BLaER1 (cell line): ENCODE results near the gene FERD3L.
A peak's percentile ranks its signal among the peaks of the same experiment; 100 is the strongest.

ENCODE experiments used
- H3K27ac ChIP-seq: shearing (Covaris generic); formaldehyde crosslinking; 2 replicates; pipeline ENCODE4 v1.8.1; 2022
- H3K27me3 ChIP-seq: shearing (Covaris generic); formaldehyde crosslinking; 2 replicates; pipeline ENCODE4 v1.8.1; 2022
- H3K36me3 ChIP-seq: shearing (Covaris generic); formaldehyde crosslinking; 2 replicates; pipeline ENCODE4 v1.8.1; 2022
- H3K4me1 ChIP-seq: shearing (Covaris generic); formaldehyde crosslinking; 2 replicates; pipeline ENCODE4 v1.8.1; 2022
- H3K4me2 ChIP-seq: shearing (Covaris generic); formaldehyde crosslinking; 2 replicates; pipeline ENCODE4 v1.8.1; 2022
- H3K4me3 ChIP-seq: shearing (Covaris generic); formaldehyde crosslinking; 2 replicates; pipeline ENCODE4 v1.8.1; 2022
- H3K9ac ChIP-seq: shearing (Covaris generic); formaldehyde crosslinking; 2 replicates; pipeline ENCODE4 v1.8.1; 2022
- H3K9me3 ChIP-seq: shearing (Covaris generic); formaldehyde crosslinking; 2 replicates; pipeline ENCODE4 v1.8.1; 2022
- H4K20me1 ChIP-seq: shearing (Covaris generic); formaldehyde crosslinking; 2 replicates; pipeline ENCODE4 v1.8.1; 2022
- Cebpa-rat ChIP-seq: shearing (Covaris generic); IDR thresholded peaks from 2 replicates; pipeline ENCODE4 v1.8.1; 2022

FERD3L gene

DNA sequence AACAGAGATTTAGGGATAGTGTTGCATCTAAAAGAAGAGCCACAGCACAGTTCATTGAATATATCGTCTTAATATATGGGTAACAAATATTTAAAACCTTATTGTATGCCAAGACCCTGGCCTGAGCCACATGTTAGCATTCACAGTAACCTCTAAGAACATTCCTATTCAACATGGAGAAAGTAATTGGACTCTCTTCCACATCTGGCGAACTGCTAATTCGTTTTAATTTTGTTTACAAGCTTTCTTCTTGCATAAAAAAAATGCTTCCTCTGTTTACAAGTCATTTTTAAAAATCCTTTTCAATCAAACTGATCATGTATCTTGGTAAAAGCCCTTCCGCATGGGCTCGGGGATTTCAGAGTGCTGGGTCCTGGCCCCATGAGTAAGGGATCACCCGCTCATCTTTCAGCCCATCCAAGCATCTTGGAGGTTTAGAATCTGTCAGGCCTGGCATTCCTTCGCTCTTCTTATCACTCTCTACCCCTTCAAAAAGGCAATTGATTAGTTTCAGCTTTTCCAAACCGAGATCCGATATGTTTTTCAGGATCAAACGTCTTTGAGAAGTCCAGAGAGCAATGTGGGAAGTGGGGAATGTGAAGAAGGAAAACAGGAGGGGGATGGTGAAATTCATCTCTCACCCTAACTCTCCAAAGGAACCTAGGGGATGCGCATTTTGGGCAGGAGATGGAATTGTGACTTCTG lies 35.0 kb downstream of the FERD3L start:
- H3K36me3 ChIP-seq: no peaks in the 10 kb centered on the region
- peaks cover 100% of the 10 kb centered on the region for H3K27me3 ChIP-seq
- peaks cover 98% of the 10 kb centered on the region for H4K20me1 ChIP-seq
- no peak overlapping the region for H3K4me2 ChIP-seq
- H3K27ac ChIP-seq: no peak overlapping the region
- no peak for TF ChIP-seq Cebpa-rat
- peaks cover 12% of the 10 kb centered on the region; the same call in 1 of the 2 replicates for H3K9me3 ChIP-seq
- H3K9ac ChIP-seq: no peak overlapping the region
- no peaks in the 10 kb centered on the region for H3K4me1 ChIP-seq
- no peak overlapping the region for H3K4me3 ChIP-seq

DNA sequence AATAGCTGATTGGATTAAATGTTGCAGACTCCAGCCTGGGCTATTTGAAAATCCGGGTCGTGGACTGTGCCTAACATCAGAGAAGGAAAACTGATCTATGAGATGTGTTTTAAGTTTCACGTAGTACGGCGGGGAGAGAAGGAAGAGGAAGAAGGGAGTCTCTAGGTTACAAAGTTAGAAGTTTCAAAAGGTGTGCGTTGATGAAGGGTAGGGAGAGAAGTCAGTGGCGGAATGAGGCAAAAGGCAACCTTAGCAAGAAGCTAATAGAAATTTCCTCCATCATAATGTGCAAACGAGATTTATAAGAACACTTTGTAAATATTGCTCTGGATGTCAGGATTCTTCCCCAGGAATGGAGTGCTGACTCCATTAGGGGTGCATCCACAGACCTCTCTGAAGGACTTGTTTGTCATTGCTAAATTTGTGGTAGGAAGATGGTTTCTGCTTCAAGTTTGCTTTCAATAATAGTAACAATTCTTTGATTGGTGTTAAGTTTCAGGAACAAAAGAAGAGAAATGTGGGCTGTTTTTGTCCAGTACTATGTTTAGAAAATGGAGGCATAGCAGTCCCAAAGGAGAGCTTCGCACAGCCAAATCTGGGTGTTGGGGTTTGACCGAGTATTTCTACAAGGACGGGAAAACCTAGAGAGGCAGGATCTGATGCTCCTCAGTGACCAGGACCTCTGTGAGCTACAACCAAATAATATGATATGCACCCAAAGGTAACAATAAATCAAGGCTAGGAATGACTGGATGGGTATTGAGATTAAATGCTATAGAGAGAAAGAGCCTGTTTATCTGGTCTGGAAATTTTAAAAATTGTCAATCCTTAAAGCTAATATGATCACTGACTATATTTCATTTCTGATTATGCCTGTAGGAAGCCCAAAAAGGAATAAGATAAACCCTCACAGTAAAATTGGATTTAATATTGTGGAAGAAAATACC lies 35.9 kb downstream of the FERD3L start:
- TF ChIP-seq Cebpa-rat: no peak
- Histone ChIP-seq H3K9me3 (peaks cover 14% of the 10 kb centered on the region; the same call in 1 of the 2 replicates), H3K4me1 (no peaks in the 10 kb centered on the region), H3K4me2 (no peak overlapping the region), H3K27ac (no peak overlapping the region), H3K9ac (no peak overlapping the region), H3K27me3 (peaks cover 100% of the 10 kb centered on the region), H3K36me3 (no peaks in the 10 kb centered on the region), H4K20me1 (peaks cover 92% of the 10 kb centered on the region), H3K4me3 (no peak overlapping the region)

DNA sequence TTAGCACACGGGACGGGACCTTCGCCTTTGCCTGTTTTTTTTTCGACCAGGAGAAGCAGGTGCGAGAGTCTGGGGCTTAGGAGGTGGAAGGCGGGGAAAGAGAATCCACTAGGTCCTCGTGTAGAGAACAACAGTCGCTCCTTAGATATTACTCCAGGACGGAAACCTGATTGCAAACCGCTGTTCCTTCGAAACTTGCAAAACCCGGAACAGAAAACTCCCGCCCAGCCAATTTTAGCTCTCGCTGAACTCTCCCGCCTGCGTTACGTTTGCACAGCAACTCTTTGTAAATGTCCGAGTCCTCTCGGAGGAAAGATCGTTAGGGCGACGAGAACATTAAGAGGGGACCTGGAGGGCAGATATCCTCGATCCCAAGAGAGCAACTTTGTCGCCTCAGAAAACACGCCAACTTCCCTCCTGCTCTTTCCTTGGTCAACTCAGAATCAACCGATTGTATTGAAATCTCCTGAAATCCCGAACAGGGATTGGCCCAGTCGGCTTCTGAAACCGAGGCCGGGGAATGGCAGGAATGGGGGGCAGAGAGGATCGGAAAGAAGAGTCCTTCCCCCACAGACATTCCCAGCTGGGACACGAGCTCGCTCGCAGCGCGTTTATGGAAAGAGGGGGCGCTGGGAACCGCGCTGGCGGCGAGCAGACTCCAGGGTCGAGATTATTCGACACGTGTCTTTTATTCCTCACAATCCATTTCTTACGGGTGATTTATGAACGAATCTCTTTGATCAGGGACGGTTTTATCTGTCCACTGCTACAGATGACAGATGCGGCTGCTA lies 37.7 kb downstream of the FERD3L start:
- peaks cover 75% of the 10 kb centered on the region for H4K20me1 ChIP-seq
- H3K9me3 ChIP-seq: peaks cover 14% of the 10 kb centered on the region; the same call in 1 of the 2 replicates
- no peaks in the 10 kb centered on the region for H3K4me1 ChIP-seq
- H3K9ac ChIP-seq: no peak overlapping the region
- no peak for TF ChIP-seq Cebpa-rat
- H3K27me3 ChIP-seq: peaks cover 91% of the 10 kb centered on the region
- H3K4me2 ChIP-seq: peak overlapping the region; percentile 38
- no peaks in the 10 kb centered on the region for H3K36me3 ChIP-seq
- H3K4me3 ChIP-seq: no peak overlapping the region
- H3K27ac ChIP-seq: no peak overlapping the region

DNA sequence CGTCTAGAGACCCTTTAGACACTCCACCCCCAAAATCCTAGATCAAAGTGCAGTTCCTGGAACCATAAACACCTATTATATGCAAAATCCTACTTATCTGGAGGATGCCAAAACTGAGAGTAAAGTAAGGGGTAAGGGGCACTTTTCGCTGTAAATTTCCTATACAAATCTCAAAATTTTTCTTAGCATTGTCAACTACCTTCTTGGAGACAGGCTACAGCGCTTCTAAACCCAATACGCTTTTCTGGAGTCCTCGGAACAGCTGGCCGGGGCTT lies 38.2 kb downstream of the FERD3L start:
- peaks cover 86% of the 10 kb centered on the region for H3K27me3 ChIP-seq
- H3K27ac ChIP-seq: no peak overlapping the region
- no peak overlapping the region for H3K4me3 ChIP-seq
- no peaks in the 10 kb centered on the region for H3K36me3 ChIP-seq
- H3K4me2 ChIP-seq: peak overlapping the region; percentile 38
- peaks cover 11% of the 10 kb centered on the region; the same call in 1 of the 2 replicates for H3K9me3 ChIP-seq
- no peaks in the 10 kb centered on the region for H3K4me1 ChIP-seq
- no peak overlapping the region for H3K9ac ChIP-seq
- no peak for TF ChIP-seq Cebpa-rat
- H4K20me1 ChIP-seq: peaks cover 70% of the 10 kb centered on the region

DNA sequence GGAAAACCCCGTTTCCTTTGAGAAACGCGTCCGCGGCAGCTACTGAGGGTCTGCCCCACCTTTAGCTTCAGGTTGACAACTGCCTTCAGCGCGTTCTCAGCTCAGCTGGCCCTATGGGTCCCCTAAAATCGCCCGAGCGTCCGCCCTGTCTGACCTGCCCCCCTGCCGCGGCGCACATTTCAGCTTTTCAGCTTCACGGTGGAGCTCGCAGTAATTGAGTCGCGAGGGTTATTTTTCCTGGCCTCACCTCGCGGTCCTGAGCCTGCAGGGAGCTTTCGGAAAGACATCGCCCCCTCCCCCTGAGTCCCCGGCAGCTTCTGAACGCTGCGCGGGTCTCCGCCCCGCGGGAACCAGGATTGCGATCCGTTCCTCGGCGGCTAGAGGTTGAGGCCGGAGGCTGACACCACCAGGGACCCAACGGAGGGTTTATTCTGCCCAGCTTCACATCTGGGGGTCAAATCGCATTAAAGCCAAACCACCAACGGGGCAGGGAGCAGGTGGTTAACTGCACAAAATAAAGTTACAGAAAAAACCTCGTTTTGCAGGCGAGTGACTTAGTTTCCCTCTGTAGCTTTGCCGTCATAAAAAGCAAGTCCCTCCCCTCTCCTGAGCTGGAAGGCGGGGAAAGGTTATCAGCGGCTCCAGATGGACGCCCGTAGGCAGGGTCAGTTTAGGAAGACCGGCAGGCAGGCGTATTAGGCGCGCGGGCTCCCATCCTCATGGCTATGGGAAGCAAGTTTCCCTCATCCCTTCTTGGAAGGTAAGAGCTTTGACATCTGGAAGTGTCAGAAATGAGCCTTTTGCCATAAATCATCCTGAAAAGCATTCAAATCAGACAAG lies 38.8 kb downstream of the FERD3L start:
- Histone ChIP-seq H3K4me1 (no peaks in the 10 kb centered on the region), H3K9me3 (peaks cover 11% of the 10 kb centered on the region; the same call in 1 of the 2 replicates), H3K27me3 (peaks cover 80% of the 10 kb centered on the region), H4K20me1 (peaks cover 64% of the 10 kb centered on the region), H3K4me2 (no peak overlapping the region), H3K4me3 (no peak overlapping the region), H3K9ac (no peak overlapping the region), H3K27ac (no peak overlapping the region), H3K36me3 (no peaks in the 10 kb centered on the region)
- no peak for TF ChIP-seq Cebpa-rat

DNA sequence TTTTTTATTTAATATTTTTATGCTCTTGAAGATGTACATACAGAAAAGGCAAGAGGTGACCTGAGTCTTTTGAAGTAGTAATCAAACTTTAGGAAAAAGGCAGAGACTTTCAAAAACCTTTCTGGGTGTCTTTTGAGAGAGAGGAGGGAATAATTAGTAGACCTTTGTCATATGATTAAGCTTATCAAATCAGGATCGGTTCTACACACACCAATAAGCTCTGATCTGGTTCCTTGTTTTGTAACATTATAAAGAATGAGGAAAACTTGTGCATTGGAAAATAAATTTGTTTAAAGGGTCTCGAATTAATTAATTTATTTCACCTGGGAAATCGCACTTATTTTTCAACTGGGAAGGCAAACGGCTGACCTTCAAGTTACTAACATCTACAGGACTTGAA lies 39.7 kb downstream of the FERD3L start:
- Histone ChIP-seq H3K9me3 (peaks cover 11% of the 10 kb centered on the region; the same call in 1 of the 2 replicates), H3K4me1 (no peaks in the 10 kb centered on the region), H3K4me2 (no peak overlapping the region), H3K36me3 (no peaks in the 10 kb centered on the region), H3K4me3 (no peak overlapping the region), H4K20me1 (peaks cover 55% of the 10 kb centered on the region), H3K9ac (no peak overlapping the region), H3K27me3 (peaks cover 71% of the 10 kb centered on the region), H3K27ac (no peak overlapping the region)
- no peak for TF ChIP-seq Cebpa-rat

DNA sequence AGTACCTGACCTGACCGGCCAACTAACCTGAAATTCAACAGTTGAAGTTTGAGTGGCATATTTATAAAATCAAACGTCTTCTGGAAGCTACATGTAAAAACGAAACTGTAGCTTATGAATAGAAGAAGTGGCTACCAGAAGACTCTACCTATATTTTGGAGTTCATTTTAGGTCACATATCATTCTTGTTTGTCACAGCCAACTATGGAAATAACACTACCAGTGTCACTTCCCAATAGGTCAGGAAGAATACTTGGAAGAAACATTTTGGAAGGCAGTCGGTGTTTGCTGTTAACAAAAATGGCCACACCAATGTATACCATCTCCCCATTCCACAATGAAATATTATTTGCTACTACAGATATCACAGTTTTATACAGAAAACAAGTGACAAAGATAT lies 40.4 kb downstream of the FERD3L start:
- no peak overlapping the region for H3K4me3 ChIP-seq
- TF ChIP-seq Cebpa-rat: no peak

GRCh38 chr7:19102884-19103283 lies 42.3 kb downstream of the FERD3L start:
- H3K9ac ChIP-seq: no peak overlapping the region
- peaks cover 4% of the 10 kb centered on the region; the same call in 1 of the 2 replicates for H3K9me3 ChIP-seq

More for the DNA sequence above, 40.4 kb downstream of the FERD3L start:
- Histone ChIP-seq H3K9me3 (peaks cover 11% of the 10 kb centered on the region; the same call in 1 of the 2 replicates), H3K27me3 (peaks cover 64% of the 10 kb centered on the region), H3K27ac (no peak overlapping the region), H3K4me2 (no peak overlapping the region), H3K4me1 (no peaks in the 10 kb centered on the region), H4K20me1 (peaks cover 48% of the 10 kb centered on the region), H3K36me3 (no peaks in the 10 kb centered on the region), H3K9ac (no peak overlapping the region)

GRCh38 chr7:19101909-19102308 lies 43.3 kb downstream of the FERD3L start:
- Histone ChIP-seq H3K9ac (no peak overlapping the region), H3K27ac (no peak overlapping the region), H3K4me3 (no peak overlapping the region), H3K4me2 (no peak overlapping the region), H4K20me1 (peaks cover 19% of the 10 kb centered on the region), H3K36me3 (no peaks in the 10 kb centered on the region), H3K4me1 (no peaks in the 10 kb centered on the region; the same call in 1 of the 2 replicates), H3K9me3 (peaks cover 4% of the 10 kb centered on the region; the same call in 1 of the 2 replicates), H3K27me3 (peaks cover 35% of the 10 kb centered on the region)
- TF ChIP-seq Cebpa-rat: no peak

More at GRCh38 chr7:19102884-19103283, 42.3 kb downstream of the FERD3L start:
- Histone ChIP-seq H3K4me3 (no peak overlapping the region), H3K36me3 (no peaks in the 10 kb centered on the region), H3K27ac (no peak overlapping the region), H3K27me3 (peaks cover 44% of the 10 kb centered on the region), H4K20me1 (peaks cover 29% of the 10 kb centered on the region), H3K4me2 (no peak overlapping the region), H3K4me1 (no peaks in the 10 kb centered on the region)
- no peak for TF ChIP-seq Cebpa-rat
